Measurements from ENCODE around the gene WBP2.
A peak's percentile ranks its signal among the peaks of the same experiment; 100 is the strongest.

WBP2 gene

DNA sequence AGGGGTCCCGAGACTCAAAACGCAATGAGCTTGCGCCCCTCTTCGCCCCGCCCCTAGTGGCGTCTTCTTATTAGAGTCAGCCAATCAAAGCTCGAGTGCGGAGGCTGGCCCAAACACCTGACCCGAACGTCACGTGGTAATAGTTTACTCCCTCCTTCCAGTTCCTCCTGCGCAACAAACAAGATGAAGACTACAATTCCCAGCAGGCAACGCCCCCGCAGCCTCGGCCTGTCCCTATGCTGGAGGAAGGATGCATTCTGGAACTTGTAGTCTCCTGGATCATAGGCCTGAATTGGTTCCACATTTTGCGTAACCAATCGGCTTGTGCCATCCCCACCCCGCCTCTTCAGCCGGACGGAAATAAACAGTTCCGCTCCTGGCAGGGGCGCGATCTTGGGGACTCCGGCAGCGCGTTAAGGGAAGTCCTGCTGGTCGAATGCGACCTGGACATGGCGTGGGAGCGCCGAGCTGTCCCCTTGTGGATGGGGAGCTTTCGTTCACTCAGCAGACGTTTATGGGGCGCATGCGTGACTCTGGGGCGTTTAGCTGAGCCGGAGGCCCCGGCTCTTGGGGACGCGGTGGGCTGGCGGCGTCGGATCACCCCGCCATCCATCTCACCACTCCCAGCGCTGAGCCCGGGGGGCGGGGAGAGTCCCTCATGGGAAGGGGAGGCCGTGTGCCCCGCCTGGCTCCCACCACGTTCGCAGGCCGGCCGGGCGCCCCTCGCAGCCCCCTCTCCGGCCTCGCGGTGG lies at the start of gene WBP2:
Gene WBP2 (minus strand): TSS at position 26 of the 752 bp plus-strand sequence. CDS start 38 bp downstream, outside the sequence.
- in situ Hi-C loops (cut with MboI; ENCODE audit: low pct_unique_long_range_greater_than_20kb, low sequenced_read_pairs): no loop called here
- DNase-seq: peak; percentile 100

DNA sequence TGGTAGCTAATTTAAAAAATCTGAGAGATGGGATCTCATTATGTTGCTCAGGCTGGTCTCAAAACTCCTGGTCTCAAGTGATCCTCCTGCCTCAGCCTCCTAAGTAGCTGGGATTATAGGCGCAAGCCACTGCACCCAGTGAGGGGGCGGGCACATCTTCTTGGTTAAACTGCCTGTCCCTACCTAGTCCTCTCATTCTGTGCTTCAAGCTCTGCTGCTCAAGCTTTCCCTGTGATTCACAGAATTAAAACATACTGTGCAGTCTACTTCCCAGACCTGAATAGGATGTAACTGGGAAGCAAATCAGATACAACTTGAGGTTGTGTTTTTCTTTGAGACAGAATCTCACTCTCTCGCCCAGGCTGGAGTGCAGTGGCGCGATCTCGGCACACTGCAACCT lies 47.3 kb upstream of the WBP2 start:
- in situ Hi-C loops (cut with MboI; ENCODE audit: low pct_unique_long_range_greater_than_20kb, low sequenced_read_pairs): no loop called here

DNA sequence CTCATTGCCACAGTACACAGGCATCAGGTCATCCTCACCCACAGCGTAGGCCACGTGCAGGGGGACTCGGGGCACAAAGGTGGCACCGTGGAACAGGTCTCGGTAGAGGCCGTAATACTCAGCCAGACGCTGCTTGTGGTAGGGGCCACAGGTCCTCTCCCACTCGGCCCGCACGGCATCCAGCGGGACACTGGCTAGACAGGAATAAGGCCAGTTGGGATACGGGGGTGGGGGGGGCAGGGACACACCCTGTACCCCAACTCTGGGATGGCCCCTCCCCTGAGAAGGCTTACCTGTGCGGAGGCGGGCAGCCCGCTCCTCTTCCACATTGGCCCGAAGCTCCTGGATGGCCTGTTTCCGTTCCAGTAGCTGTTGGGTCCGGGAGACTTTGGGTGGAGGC lies 46.6 kb upstream of the WBP2 start:
- in situ Hi-C loops (cut with MboI; ENCODE audit: low pct_unique_long_range_greater_than_20kb, low sequenced_read_pairs): no loop called here
- DNase-seq: no peak

More for the DNA sequence above, 47.3 kb upstream of the WBP2 start:
- no peak for DNase-seq

DNA sequence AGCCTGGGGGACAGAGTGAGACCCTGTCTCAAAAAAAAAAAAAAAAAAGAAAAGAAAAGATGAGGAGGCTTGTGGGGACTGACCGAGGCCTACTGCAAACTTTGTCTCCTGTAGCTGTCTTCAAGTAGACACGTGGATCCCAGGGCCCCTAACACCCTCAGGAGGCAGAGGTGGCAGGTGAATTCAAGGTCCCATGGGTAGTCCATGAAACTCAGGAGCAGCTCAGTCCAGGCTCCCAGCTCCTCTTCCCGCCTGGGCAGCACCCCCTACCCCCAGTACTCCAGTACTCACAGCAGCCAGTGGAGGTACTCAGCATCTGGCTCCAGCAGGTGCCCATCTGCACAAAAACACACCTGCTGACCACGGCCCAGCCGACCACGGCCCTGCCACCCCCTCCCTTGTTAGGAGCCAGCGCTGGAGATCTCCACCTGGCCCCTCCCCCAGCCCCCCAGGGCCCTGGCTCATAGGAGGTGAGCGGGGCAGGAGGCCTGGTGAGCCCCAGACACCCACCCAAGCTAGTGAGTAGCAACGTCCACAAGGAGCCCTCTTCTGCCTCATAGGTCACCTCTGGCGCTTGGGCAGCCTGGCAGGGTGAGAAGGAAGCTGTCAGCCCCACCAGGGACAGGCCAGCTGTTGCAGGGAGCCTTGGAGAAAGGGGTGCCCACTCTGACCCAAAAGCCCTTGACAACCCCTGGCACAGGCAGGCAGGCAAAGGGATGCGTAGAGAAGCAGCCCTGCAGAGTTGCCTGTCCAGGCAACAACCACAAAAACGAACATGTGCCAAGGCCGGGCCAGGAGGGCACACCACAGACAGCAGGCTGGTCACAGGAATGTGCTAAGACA lies 45.8 kb upstream of the WBP2 start:
- no peak for DNase-seq
- in situ Hi-C loops (cut with MboI; ENCODE audit: low pct_unique_long_range_greater_than_20kb, low sequenced_read_pairs): no loop called here

DNA sequence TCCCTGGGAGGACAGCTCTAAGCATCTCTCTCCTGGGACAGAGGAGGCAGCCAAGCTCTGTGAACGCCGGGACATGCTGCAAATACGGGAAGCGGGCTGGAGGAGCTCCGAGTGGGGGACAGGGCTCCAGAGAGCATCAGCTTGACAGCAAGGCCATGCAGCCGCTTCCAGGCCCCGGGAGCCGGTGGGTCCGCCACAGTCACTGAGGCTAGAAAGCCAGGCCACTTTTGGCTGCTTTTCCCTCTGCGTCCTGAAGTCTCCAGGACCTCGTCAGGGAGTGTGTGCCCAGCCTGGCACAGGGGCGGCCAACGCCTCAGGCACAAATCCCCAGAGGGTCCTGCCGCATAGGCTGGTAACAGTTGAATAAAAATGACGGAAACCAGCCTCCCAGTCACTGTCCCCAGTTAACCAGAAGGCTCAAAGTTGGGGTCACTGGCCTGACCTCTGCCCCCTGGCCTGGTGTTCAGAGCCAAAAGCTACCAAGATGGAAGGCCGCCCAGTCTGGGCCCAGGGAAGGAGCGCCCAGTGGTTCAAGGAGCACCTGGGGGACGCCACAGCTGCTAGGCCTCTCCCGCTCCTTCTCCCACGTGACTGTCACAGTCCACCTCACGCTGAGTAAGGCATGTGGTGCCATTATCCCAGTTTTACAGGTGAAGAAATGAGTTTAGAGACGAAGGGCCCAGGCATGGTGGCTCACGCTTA lies 44.8 kb upstream of the WBP2 start:
- in situ Hi-C loops (cut with MboI; ENCODE audit: low pct_unique_long_range_greater_than_20kb, low sequenced_read_pairs): no loop called here

DNA sequence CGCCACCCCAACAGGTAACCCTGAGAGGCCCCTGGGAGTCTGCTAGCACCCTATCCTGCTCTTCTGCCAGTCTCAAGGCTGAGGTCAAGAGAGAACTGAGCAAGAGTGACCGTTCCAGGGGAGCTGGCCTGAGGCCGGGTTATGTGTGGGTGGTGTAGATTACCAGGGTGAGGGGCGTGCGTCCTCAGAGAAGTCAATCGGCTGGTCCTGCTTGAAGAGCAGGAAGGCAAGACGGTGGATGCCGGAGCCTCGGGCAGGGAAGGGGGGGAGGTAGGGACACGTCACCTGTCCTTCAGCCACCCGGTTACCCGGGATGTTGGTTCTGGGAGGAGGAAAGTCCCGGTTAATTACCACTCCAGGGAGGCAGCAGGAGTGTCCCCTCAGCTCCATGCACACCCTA lies 44.2 kb upstream of the WBP2 start:
- in situ Hi-C loops (cut with MboI; ENCODE audit: low pct_unique_long_range_greater_than_20kb, low sequenced_read_pairs): no loop called here

More for the DNA sequence above, 44.8 kb upstream of the WBP2 start:
- no peak for DNase-seq

DNA sequence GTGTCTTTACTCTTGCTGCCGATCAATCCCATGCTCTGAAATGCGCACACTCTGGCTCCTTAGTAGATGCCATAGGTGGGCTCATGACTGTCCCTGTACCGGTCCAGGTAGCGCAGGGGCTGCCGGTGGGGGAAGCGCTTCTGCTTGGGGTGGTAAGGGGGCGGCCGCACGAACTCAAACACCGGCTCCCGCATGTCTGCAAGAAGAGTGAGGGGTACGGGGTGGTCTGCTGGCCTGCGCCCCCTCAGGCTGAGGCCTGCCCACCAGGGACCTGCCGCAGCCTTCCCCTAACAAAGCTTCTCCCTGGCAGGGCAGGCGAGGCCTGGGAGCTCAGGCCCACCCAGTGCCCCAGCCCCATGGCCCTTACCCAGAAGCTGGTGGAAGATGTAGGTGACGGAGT lies 43.7 kb upstream of the WBP2 start:
- in situ Hi-C loops (cut with MboI; ENCODE audit: low pct_unique_long_range_greater_than_20kb, low sequenced_read_pairs): no loop called here

More for the DNA sequence above, 44.2 kb upstream of the WBP2 start:
- DNase-seq: no peak

DNA sequence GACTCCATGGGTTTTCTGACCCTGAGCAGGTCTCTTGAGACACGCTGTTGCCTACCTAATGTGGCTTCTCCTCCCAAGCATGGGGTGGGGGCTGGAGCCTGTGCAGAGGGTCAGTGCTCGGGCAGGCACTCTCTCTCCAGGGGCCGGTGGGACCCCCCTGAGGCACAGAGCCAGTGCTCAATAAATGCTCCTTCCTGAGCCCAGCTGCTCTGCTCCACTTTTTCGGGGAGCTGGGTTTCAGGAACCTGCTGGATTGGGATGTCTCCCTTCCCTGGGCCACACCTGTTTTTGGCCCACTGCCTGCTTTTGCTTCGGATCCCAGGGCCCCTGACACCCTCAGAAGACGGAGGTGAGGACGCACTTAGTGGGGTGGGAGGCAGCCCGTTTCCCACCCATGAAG lies 42.9 kb upstream of the WBP2 start:
- no peak for DNase-seq
- in situ Hi-C loops (cut with MboI; ENCODE audit: low pct_unique_long_range_greater_than_20kb, low sequenced_read_pairs): no loop called here

More for the DNA sequence above, 43.7 kb upstream of the WBP2 start:
- DNase-seq: no peak

DNA sequence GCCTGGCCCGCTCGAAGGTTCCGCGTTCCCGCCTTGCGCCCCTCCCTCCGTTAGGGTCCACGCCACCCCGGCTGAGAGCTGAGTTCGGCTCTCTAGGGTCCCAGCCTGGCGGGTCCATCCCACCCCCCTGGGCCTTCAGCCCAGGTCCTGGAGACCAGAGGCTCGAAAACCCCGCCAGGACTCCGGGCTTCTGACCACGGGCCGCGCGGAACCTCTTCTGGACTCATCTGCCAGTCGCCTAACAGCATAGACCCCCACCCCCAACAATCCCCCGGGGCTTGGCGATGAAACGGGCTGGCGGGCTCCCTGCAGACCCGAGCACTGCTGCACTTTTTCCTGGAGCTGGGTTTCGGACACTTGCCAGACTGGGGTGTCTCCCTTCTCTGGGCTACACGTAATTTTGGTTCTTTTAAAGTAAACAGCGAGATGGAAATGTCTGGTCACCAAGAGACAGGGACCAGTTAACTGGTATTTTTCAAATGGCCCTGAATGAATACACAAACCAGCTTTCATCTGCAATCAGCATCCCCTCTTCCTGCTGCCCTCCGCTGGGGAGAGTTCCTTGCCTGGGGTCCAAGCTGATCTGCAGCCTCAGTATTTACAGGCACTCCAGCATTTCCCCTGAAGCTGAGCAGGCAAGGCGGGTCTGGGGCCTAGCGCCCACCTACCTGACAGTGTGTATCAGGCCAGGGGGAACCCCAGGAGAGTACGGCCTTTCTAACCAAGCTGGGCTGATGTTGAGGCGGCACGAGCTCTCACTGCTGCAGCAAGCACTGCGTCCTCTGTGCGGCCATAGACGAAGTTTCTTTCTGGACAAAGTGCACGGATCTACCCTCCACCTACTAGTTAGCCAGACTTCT lies 42.3 kb upstream of the WBP2 start:
- in situ Hi-C loops (cut with MboI; ENCODE audit: low pct_unique_long_range_greater_than_20kb, low sequenced_read_pairs): no loop called here
- DNase-seq: no peak

DNA sequence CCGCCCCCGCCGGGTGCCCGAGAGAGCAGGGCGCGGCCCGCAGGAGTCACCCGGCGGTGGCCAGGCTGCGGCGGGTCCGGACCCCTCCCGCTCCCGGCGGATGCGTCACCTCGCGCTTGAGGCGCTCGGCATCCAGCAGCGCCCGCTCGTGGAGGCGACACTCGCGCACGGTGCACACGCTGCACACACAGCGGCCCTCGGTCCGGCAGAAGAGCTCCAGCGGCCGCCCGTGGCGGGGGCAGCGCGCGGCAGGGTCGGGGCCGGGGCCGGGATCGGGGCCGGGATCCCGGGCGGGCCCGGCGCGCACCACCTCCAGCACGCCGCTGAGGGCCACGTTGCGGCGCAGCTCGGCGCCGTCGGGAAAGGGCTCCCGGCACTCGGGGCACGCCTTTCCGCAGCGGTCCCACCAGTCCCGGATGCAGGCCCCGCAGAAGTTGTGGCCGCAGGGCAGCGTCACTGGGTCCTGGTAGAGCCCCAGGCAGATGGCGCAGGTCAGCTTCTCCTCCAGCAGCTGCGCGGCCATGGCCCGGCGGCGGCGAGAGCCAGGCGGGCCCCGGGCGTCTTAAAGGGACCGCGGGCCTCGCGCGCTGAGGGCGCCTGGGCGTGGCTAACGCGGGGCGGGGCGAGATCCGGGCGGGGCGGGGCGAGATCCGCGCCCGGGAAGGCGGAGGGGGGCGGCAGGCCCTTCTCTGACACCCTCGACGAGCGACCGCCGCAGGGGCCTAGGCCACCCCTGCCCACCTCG lies 41.5 kb upstream of the WBP2 start, which contains the start of gene TRIM65:
Gene TRIM65 (minus strand): TSS at position 537 of the 745 bp plus-strand sequence. CDS start 14 bp downstream, at position 523.
- DNase-seq: peak; percentile 72

DNA sequence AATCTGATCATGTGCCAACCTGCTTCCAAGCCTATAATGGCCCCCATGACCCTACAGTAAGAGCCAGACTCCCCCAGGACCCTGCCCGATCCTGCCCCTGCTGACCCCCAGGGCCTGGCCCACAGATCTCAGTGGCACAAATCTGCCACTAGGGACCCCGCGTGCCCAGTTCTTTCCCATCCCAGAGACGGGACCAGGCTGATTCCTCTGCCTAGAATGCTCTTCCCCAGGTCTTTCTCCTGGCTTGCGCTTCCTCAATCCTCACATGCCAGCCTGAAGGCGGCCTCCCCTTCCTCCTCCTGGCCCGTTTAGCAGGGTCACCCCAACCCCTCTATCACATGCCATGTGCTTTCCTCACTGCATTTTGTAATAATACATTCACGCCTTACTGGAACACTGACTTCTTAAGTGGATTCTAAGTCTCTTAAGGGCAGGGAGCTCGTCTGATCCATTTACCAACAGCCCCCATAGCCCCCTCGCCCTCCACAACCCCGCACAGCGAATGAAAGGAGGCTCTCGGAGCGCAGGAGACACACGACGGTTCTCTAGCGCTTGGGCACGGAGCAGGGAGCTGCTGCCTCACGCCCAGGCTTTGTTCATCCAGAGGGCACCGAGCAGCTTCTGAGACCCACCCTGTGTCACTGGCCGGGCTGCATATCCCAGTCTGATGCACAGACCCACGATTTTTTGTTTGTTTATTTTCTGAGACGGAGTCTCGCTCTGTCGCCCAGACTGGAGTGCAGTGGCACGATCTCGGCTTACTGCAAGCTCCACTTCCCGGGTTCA lies 40.4 kb upstream of the WBP2 start:
- in situ Hi-C loops (cut with MboI; ENCODE audit: low pct_unique_long_range_greater_than_20kb, low sequenced_read_pairs): no loop called here
- DNase-seq: peak; percentile 44

More for the DNA sequence above, 41.5 kb upstream of the WBP2 start, which contains the start of gene TRIM65:
- in situ Hi-C loops (cut with MboI; ENCODE audit: low pct_unique_long_range_greater_than_20kb, low sequenced_read_pairs): no loop called here

DNA sequence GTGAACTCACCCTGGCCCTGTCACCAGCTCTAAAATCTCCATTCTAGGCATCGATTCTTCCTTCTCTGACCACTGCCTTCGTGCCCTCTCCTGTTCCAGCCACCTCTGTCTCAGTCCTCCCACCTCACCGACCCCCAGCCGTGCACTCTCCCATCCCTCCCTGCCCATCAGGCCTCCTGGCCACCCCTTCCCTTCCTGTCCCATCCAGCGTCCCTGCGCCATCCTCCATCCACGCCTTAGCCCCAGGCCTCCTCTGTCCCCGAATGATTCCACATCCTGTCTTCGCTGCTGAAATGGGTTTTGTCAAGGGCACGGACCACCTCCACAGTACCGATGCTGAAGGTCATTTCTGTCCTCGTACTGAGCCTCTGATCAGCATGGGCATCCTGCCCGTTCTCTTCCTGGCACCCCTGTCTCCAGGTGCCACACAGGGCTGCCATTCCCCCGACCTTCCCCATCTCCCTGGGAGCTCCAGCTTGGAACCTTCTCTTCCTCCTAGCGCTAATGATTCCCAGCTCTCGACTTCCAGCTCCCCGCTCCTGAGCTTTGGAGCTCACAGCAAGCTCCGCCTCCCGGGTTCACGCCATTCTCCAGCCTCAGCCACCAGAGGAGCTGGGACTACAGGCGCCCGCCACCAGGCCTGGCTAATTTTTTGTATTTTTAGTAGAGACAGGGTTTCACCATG lies 39.1 kb upstream of the WBP2 start:
- no peak for DNase-seq
- in situ Hi-C loops (cut with MboI; ENCODE audit: low pct_unique_long_range_greater_than_20kb, low sequenced_read_pairs): no loop called here

DNA sequence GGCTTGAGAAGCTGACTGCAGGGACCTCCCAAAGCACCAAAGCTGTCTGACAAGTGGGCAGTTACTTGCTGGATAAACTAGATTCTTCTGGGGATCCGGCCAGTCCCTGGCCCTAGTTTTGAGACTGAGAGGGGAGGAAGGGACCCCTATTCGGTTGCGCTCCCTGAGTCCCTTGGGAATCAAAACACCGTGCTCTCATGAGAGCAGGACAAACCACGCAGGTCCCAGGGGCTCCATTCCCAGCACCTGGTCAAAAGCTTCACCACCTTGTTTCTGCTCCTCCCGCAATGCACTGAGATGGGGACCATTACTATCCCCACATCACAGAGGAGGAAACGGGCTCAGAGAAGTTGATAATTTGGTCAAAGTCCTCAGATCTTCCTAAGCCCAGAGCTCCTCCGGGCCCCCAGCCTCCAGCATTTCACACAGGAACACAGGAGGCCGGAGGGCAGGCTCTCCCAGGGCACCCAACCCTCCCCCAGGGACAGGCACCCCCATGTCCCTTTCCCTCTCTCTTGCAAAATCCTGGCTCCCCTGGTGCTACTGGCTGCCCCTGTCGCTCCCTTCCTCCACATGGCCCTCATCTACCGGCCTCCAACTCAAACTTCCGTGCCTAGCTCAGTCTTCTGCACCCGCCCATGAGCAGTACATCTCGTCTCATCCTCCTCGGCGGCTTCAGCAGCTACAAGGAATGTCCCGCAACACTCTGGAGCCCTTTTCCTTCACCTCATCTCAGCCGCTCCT lies 38.3 kb upstream of the WBP2 start:
- in situ Hi-C loops (cut with MboI; ENCODE audit: low pct_unique_long_range_greater_than_20kb, low sequenced_read_pairs): no loop called here
- no peak for DNase-seq

DNA sequence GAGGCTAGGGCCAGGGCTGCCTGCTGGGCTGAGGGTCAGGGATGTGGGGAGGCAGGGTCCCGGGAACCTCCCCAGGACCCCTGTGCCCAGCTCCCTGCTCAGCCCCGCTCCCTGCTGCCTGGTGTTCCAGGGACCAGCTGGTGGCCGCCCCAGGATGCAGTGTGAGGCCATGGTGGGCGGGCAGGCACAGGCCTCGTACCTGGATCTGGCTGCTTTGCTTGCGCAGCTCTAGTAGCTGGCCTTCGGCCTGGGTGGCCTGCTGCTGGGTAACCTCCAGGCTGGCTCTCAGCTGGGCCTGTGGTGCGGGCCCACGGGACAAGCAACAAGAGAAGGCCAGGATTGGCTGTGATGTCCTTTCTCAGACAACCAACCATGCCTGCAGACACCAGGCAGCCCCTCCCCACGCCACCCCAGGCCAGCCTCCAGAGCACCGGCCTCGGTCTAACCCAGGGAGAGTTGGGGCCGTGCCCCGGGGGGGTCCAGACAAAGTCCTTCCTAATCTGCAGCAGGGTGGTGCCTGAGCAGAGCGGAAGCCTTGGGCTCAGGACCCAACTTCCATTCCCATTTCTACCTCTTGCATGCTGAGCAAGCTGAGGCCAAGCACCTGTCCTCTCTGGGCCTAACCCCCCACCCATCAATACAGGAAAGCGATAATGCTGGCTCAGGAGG lies 37.6 kb upstream of the WBP2 start:
- DNase-seq: no peak
- in situ Hi-C loops (cut with MboI; ENCODE audit: low pct_unique_long_range_greater_than_20kb, low sequenced_read_pairs): no loop called here

All from KBM-7 (cell line).